NCI-H526 (cell line): ENCODE measurements around the gene COL12A1.

Experiments
- DNase-seq, 2 experiments: peaks; one replicate each; lab custom pipeline; 2025; lab: John Stamatoyannopoulos, UW

Gene COL12A1

GRCh38 chr6:75178757-75179156 is 27.1 kb downstream of the COL12A1 start:
- DNase-seq: no peak

GRCh38 chr6:75176076-75176582 is 29.7 kb downstream of the COL12A1 start:
- no peak for DNase-seq

- no peak for DNase-seq
These were observed 33.9 kb downstream of the COL12A1 start for GRCh38 chr6:75171986-75172385.

GRCh38 chr6:75171567-75171966 is 34.3 kb downstream of the COL12A1 start:
- DNase-seq: no peak

DNA sequence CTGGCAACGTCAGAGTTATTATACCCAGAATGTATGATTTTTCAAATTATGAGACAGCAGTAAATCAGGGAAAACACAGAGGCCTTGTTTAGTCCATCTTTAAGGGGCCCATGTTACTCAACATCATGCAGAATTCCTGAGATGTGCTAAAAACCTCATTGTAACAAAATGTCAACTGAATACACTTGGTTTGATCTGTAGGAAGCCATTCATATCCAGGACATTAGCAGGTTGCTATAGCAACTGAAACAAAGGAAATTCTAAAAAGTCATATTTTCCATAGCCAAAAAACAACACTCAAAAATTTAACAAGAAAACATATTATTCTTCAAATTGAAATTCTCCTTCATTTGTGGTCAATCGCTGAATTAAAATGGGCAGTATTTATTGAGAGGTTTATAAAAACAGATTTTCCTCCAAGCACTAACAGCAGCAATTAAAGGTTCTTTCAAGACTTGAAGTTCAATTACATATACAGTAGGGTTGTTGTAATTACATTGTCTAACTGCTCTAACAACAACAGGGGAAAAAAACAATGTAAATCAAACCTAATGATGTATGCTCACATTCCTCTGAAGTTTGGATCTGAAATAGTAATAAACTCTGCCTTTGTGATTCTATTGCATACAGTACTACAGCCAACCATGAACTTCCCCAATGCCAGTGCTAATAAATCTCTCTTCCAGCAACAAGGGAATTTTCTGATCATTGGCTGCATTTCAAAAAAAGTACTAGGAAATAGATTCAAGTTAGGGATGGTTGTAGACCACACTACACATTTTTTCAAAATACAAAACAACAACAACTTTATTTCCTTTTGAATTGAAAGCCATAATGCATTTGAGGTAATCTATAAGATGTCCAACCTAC is 34.9 kb downstream of the COL12A1 start:
- DNase-seq: no peak

DNA sequence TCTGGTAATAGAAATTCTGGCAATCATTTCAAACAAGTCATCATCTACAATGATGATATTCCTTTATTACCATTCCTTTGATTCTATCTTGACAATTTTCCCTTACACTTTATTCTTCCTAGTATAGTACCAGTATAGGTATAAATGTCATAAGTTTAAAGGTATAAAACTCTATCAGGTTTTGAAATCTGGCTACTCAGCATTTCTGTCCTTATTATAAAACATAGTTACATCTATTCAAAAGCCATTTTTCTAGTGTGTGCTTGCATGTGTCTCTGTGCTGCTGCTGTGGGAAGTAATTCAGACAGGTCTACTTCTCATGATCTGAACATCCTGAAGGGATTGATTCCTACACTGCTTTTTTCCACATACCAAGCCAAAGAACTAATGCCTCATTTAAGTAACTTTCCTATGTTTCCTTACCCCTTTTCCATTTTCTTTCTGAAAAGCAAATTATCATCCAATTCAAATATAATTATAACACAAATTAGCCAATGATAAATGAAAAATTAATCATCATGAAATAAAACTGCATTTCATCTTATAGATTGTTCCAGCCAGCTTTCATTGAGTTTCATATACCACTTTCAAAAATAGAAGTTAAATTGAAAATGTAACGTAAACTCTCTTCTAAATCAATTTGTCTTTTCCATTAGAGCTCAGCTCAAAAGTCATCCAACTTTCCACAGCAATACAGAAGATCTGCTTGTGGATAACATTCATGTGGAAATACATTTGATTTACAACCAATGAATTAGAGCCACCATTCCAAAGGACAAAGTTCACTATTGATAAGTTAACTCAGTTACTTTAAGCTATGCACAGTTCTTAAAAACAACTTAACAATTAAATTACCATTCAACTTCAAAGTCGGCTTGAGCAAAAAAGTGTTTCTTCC is 35.9 kb downstream of the COL12A1 start:
- DNase-seq: no peak

- no peak for DNase-seq
These were observed 38.0 kb downstream of the COL12A1 start for GRCh38 chr6:75167851-75168250.

- DNase-seq: no peak
These were observed 38.5 kb downstream of the COL12A1 start for GRCh38 chr6:75167325-75167724.

DNA sequence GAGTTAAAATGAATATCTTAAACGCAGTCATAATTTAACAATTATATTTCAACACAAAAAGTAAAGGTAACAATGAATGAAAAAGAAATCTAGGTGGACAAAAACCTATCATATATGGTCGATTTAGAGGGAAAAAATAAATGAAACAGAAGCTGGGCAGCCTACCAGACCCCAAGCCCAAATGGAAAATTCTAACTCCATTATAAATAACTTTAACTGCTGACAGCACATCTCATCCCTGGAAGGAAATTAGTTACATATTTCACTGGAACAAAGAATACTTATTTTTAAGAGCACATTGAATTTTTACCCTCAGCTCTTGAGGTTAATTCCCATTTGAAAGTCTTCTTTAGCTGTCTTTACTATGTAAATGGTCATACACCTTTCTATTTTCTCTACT is 39.1 kb downstream of the COL12A1 start:
- no peak for DNase-seq

DNA sequence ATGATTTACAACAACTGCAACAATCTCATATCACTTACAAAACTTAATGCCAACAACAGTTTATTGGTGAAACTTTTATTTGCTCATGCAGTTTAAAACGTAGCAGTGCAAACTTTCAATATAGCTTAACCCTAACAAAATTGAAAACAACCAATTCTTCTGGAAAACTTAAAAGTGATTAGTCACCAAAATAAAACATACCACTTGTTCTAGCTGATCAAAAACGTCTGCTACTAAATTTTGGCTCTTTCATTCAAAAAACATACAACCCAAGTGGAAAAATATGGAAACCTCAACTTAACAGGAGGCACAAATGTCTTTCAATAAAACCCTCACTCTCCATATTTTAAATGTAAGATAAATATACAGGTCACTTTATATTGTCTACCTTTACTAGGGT is 39.6 kb downstream of the COL12A1 start:
- DNase-seq: no peak

DNA sequence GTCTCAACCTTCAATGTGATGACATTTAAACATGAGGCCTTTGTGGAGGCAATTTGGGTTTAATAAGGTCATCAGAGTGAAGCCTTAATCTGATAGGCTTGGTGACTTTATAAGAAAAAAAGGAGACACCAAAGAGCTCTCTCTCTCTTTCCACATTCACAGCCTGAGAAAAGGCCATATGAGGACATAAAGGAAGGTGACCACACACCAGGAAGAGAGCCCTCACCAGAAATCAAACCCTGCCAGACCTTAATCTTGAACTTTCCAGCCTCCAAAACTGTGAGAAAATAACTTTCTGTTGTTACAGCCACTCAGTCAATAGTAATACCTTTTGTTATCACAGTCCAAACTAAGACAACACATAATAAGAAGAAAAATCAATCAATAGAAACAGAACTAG is 47.7 kb downstream of the COL12A1 start:
- DNase-seq: no peak

DNA sequence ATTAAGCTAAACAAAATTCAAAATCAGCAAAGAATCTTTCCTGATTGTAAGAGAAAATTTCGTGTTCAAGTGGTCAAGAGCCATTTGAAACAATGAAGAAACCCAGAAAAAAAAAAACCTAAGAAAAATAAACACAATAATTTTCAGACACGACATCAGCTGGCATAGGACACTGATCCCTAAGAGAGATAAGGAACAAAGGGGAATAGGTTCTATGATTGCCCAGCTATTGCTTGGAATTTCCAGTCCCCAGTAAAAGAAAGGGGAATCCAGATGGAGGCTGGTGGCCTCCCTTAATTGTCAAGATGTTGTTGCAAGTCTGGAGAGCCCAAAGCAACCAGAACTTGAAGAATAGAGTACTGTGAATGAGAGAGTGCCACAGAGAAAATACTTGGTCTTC is 48.5 kb downstream of the COL12A1 start:
- DNase-seq: no peak

DNA sequence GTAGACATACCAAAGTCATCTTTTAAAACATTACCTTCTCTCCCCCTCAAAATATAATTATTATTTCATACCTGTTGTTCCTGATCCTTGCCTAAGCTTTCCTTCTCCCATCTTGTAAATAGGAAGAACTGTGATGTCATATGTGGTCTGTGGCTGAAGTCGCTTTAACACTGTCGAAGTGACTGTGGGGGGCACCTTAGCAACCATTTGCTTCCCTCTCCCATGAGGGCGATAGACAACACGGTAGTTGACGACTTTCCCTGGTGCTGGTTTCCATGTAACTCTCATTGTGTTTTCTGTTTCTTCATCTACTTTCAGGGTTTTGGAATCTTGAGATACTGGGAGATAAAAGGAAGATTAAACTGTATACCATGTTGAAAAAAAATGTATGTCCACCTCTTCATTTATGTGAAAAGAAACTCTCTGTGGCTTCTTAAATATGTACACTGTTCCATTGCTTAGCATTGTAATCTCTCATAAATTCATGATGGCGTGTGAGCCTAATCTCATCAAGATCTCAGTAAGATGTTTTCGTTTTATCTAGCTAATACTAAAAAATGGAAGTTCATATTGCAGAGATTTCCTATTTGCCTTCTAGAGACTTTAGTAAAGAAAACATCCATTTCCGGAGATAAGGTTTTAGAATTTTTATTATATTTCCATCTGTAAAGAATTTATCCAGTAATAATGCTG is 49.5 kb downstream of the COL12A1 start:
- DNase-seq: no peak

DNA sequence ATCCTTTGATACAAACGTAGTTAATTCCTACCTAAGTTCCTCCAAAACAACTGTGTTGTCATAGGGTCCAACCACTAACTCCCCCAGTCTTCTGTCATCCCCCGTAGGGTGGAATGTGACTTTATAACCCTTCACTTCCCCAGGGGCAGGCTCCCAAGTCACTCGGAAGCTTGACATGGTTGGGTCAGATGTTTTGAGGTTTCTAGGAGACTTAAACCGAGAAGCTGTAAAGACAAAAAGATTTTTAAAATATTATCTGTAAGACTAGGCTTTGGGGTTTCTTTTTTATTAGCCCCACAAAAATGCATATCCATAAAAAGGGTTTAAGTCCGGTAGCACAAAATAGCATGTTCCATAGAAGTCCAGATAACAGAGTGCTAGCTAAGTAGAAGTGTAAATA is 50.2 kb downstream of the COL12A1 start:
- no peak for DNase-seq

- DNase-seq: no peak
These were observed 50.9 kb downstream of the COL12A1 start for GRCh38 chr6:75154973-75155372.

DNA sequence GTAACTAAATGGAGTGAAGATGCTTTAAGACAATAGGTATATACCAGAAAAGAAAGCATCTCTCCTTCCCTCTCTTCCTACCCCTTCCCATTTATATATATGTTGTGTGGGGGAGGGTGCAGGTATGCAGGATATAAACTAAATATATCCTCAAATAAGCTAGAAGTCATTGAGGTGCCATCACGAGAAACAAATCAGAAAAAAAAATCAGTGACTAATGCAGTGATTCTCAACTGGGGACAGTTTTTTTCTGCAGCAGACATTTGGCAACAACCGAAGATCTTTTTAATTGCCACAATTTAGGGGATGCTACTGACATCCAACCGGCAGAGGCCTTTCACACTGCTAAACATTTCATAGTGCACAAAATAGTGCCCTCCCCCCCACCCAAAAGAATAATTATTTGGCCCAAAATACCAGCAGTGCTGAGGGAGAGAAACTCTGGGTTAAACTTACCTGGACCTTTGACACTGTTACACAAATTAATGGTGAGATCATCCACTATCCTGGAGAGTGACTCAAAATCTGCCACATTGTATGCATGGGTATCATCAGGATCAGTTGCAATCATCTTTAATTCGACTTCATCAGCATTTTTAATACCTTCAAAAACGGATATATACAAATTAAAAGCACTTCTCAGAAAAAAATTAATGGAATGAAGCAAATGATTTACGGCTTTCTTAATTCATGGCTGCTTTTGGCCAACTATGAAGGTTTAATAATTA is 55.0 kb downstream of the COL12A1 start:
- DNase-seq: no peak

GRCh38 chr6:75149696-75150095 is 56.2 kb downstream of the COL12A1 start:
- no peak for DNase-seq

DNA sequence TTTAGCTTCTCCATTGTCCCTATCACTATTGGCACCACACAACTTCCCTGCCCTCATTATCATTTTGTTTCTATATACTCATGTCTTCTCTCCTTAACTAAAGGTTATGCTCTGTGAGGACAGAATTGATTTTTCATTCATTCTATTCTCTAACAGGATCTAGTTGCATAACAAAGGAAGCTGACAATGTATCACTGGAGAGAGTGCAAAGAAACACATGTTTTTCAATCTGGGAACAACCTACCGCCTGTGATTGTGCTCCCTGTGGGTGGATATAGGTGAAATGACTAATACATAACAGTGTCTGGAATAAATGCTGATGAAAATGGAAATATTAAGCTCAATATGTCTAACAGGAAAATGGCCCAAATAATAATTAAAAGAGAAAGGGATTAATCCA is 56.6 kb downstream of the COL12A1 start:
- DNase-seq: no peak

DNA sequence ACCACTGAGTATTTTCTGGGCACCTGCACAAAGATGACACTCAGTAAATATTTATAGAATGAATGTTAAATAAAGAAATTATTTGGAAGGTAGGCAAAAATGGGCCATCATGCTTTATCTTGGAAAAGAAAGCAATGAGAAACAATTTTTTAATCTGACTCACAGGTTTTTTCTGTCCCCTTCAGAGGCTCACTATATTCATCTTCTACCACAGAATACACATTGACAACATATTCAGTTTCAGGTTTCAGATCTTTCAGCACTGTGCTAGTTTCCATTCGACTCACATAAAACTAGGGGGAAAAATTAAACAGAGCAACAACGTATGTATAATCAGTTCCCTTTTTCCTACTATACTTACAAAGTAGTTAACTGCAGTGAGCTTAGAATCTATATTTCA is 58.3 kb downstream of the COL12A1 start:
- no peak for DNase-seq

- no peak for DNase-seq
These were observed 59.9 kb downstream of the COL12A1 start for GRCh38 chr6:75145976-75146375.

- DNase-seq: peak; percentile 9 to 26
These were observed 60.6 kb downstream of the COL12A1 start for GRCh38 chr6:75145211-75145610.

DNA sequence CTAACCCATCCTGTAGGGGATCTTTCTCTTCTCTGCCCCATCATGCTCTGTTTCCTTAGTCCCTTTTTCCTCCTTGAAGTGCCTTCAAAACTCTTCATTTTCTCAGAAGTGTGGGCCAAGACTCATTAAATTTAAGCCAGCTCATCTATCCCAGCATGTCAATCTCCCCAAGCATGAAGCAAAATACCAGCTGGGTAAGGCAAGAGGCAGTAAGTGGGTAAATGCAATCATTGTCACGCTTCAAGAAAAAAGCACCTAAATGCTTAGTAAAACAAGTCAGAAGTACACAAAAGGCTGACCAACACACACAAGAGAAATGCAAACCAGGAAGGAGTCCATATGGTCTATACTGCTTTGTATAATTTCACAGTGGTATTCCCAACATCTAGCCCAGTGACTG is 61.5 kb downstream of the COL12A1 start:
- DNase-seq: no peak
